Ishikawa (cell line): ENCODE measurements around the gene NAP1L1.

Experiments used
- CEBPB ChIP-seq: IDR thresholded peaks from 2 replicates; pipeline ENCODE4 v1.6.1; 2012
- CREB1 ChIP-seq: IDR thresholded peaks from 2 replicates; pipeline ENCODE4 v1.6.1; 2012; ENCODE audit warnings: low read depth
- EGR1 ChIP-seq: IDR thresholded peaks from 2 replicates; pipeline ENCODE4 v1.6.1; 2012
- EP300 ChIP-seq: IDR thresholded peaks from 2 replicates; pipeline ENCODE4 v1.6.1; 2012; ENCODE audit warnings: borderline replicate concordance
- FOXM1 ChIP-seq: IDR thresholded peaks from 2 replicates; pipeline ENCODE4 v1.6.1; 2012; ENCODE audit warnings: low read depth, borderline replicate concordance
- NFIC ChIP-seq: IDR thresholded peaks from 2 replicates; pipeline ENCODE4 v1.6.1; 2012
- RAD21 ChIP-seq: IDR thresholded peaks from 2 replicates; pipeline ENCODE4 v1.6.1; 2012; ENCODE audit warnings: low read depth
- REST ChIP-seq: IDR thresholded peaks from 2 replicates; pipeline ENCODE4 v1.6.1; 2012; ENCODE audit warnings: low read depth, mild to moderate bottlenecking
- TAF1 ChIP-seq: IDR thresholded peaks from 2 replicates; pipeline ENCODE4 v1.6.1; 2012; ENCODE audit warnings: low read depth, mild to moderate bottlenecking
- TCF12 ChIP-seq: IDR thresholded peaks from 2 replicates; pipeline ENCODE4 v1.6.1; 2012; ENCODE audit warnings: low read depth
- TEAD4 ChIP-seq: IDR thresholded peaks from 2 replicates; pipeline ENCODE4 v1.6.1; 2012
- YY1 ChIP-seq: IDR thresholded peaks from 2 replicates; pipeline ENCODE4 v1.6.1; 2012; ENCODE audit warnings: low read depth
- ZBTB7A ChIP-seq: IDR thresholded peaks from 2 replicates; pipeline ENCODE4 v1.6.1; 2012; ENCODE audit warnings: low read depth
- TF ChIP-seq, protein P1 (sequence below): IDR thresholded peaks from 2 replicates; pipeline ENCODE4 v1.6.1; 2012
- TF ChIP-seq, protein P2 (sequence below): IDR thresholded peaks from 2 replicates; pipeline ENCODE4 v1.6.1; 2012

The NAP1L1 gene

GRCh38 chr12:76119887-76120286 lies 35.4 kb upstream of the NAP1L1 start:
- TF ChIP-seq, protein P1, sequence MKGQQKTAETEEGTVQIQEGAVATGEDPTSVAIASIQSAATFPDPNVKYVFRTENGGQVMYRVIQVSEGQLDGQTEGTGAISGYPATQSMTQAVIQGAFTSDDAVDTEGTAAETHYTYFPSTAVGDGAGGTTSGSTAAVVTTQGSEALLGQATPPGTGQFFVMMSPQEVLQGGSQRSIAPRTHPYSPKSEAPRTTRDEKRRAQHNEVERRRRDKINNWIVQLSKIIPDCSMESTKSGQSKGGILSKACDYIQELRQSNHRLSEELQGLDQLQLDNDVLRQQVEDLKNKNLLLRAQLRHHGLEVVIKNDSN = no peak

DNA sequence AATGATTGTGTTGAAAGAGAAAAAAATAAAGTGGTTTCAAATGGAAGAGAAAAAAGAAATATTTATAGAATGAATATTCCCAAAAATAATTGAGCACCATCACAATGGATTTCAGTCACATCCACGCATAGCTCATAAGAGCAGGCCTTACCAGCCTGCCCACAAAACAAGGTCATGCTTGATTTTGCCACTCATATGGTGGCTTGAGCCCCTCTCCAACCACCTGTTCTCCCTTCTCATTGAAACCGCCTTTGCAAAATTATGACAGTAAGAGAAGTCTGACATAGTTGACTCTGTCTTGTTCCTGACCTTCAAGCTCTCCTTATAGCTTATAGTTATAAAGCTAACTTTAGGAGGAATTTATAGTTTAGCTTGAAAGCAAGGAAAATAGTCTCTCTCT lies 33.3 kb upstream of the NAP1L1 start:
- TF ChIP-seq EGR1 (no peak), NFIC (no peak), FOXM1 (no peak), CREB1 (no peak), TCF12 (no peak), YY1 (no peak), RAD21 (no peak), CEBPB (no peak), TEAD4 (no peak)

DNA sequence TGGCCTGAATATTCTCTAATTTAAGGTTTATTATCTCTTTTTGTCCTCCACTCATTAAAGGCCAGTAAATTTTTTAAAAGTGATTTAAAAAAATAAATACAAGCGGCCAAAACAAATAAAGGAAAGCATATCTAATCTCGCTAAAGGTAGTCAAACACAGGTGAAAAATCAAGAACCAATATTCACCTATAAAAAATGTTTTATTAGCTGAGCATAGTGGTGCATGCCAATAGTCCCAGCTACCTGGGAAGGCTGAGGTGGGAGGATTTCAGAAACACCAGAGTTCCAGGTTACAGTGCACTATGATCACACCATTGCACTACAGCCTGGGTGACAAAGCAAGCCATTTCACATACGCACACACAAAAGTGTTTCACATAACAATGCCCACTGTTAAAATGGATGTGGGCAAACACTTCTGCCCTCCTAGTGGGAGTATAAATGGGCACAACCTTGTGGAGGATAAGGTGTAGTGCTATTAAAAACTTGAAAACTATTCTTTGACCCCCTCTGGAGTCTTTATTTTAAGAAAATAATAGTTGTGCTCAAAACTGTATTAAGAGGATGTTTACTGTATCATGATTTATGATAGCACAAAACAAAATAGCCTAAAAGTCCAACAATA lies 32.7 kb upstream of the NAP1L1 start:
- TF ChIP-seq TEAD4 (no peak), NFIC (no peak), YY1 (no peak), RAD21 (no peak), FOXM1 (no peak), ZBTB7A (no peak), EP300 (no peak), TCF12 (no peak), CEBPB (no peak), REST (no peak), TAF1 (no peak), EGR1 (no peak), CREB1 (no peak)
- TF ChIP-seq, protein P2, sequence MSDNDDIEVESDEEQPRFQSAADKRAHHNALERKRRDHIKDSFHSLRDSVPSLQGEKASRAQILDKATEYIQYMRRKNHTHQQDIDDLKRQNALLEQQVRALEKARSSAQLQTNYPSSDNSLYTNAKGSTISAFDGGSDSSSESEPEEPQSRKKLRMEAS = no peak
- TF ChIP-seq, protein P1 = no peak

- TF ChIP-seq REST (no peak), EP300 (no peak), CEBPB (no peak), EGR1 (no peak), TEAD4 (no peak), YY1 (no peak), CREB1 (no peak)
- TF ChIP-seq, protein P1 = no peak
Measured at GRCh38 chr12:76113800-76114757, 29.6 kb upstream of the NAP1L1 start.

DNA sequence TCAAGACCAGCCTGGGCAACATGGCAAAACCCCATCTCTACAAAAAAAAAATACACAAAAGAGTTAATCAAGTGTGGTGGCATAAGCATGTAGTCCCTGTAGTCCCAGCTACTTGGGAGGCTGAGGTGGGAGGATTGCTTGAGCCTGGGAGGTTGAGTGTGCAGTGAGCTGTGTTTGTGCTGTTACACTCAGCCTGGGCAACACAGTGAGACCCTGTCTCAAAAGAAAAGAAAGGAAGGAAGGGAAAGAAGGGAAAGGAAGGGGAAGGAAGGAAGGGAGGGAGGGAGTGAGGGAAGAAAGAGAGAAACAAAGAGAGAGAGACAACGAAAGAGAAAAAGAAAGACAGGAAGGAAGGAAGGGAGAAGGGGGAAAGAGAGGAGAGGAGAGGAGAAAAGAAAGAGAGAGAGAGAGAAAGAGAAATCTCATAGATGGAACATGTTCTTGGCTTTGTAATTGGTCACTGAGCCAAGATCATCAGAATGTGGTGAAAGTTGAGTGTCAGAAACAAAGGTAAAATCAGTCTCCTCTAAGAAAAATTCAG lies 26.8 kb upstream of the NAP1L1 start:
- TF ChIP-seq, protein P1 = no peak
- TF ChIP-seq CEBPB (no peak), TCF12 (no peak), EGR1 (no peak), REST (no peak), FOXM1 (no peak), YY1 (no peak), TAF1 (no peak), TEAD4 (no peak)
